OCI-LY1 (cell line): ENCODE data around the gene TAX1BP1.

ENCODE experiments used
- H2AFZ ChIP-seq: fragments of 200-600 bp; sonication (generic), shearing (Covaris generic); 2 replicates; pipeline ENCODE4 v1.6.0; 2014; ENCODE audit warnings: antibody characterized with exemption, mild to moderate bottlenecking, low read length
- H3F3A ChIP-seq: fragments of 200-600 bp; sonication (generic), shearing (Covaris generic); 2 replicates; pipeline ENCODE4 v1.6.0; 2014; ENCODE audit warnings: mild to moderate bottlenecking, antibody characterized with exemption, low read length, moderate library complexity; ENCODE audit not compliant: insufficient read depth
- H3K27ac ChIP-seq: fragments of 200-600 bp; sonication (generic); 2 replicates; pipeline ENCODE4 v1.5.1; 2014; ENCODE audit warnings: low read length, mixed run types, mild to moderate bottlenecking, low read depth; ENCODE audit not compliant: poor library complexity, severe bottlenecking
- H3K27me3 ChIP-seq: fragments of 200-600 bp; sonication (generic); 2 replicates; pipeline ENCODE4 v1.6.0; 2014; ENCODE audit warnings: antibody characterized with exemption, mild to moderate bottlenecking, low read length, moderate library complexity; ENCODE audit not compliant: insufficient read depth
- H3K36me3 ChIP-seq: fragments of 200-600 bp; sonication (generic); 2 replicates; pipeline ENCODE4 v1.6.1; 2014; ENCODE audit warnings: mild to moderate bottlenecking, antibody characterized with exemption, low read length, moderate library complexity, mixed read lengths; ENCODE audit not compliant: insufficient read depth
- H3K4me1 ChIP-seq: fragments of 200-600 bp; sonication (generic); 2 replicates; pipeline ENCODE4 v1.5.1; 2014; ENCODE audit warnings: mild to moderate bottlenecking, low read length, moderate library complexity; ENCODE audit not compliant: insufficient read depth, severe bottlenecking
- H3K4me2 ChIP-seq: fragments of 200-600 bp; sonication (generic), shearing (Covaris generic); 2 replicates; pipeline ENCODE4 v1.6.1; 2014; ENCODE audit warnings: low read length
- H3K4me3 ChIP-seq: fragments of 200-600 bp; sonication (generic); 2 replicates; pipeline ENCODE4 v1.5.1; 2014; ENCODE audit warnings: low read length, low read depth, mild to moderate bottlenecking, mixed read lengths; ENCODE audit not compliant: poor library complexity, severe bottlenecking
- H3K79me2 ChIP-seq: fragments of 200-600 bp; shearing (Covaris generic); 2 replicates; pipeline ENCODE4 v1.6.1; 2016; ENCODE audit warnings: mixed run types, low read length, mixed read lengths; ENCODE audit not compliant: insufficient read depth
- H3K9ac ChIP-seq: fragments of 200-600 bp; sonication (generic), shearing (Covaris generic); 2 replicates; pipeline ENCODE4 v1.6.1; 2014; ENCODE audit warnings: mild to moderate bottlenecking, low read length, mixed read lengths
- H3K9me2 ChIP-seq: fragments of 200-600 bp; sonication (generic), shearing (Covaris generic); 2 replicates; pipeline ENCODE4 v1.6.1; 2014; ENCODE audit warnings: low read depth, mild to moderate bottlenecking, low read length, mixed read lengths
- H3K9me3 ChIP-seq: fragments of 200-600 bp; shearing (Covaris generic); 2 replicates; pipeline ENCODE4 v1.6.1; 2014; ENCODE audit warnings: low read length, mixed read lengths
- H4K20me1 ChIP-seq: fragments of 200-600 bp; sonication (generic), shearing (Covaris generic); 2 replicates; pipeline ENCODE4 v1.6.0; 2016; ENCODE audit warnings: mild to moderate bottlenecking, low read length; ENCODE audit not compliant: insufficient read depth
- CTCF ChIP-seq: fragments of 200-600 bp; sonication (generic), shearing (Covaris generic); IDR thresholded peaks from 2 replicates; pipeline ENCODE4 v1.5.1; 2017; ENCODE audit warnings: mild to moderate bottlenecking, antibody characterized with exemption, low read length, moderate library complexity, mixed read lengths
- EZH2 ChIP-seq: fragments of 200-600 bp; sonication (generic), shearing (Covaris generic); IDR thresholded peaks from 2 replicates; pipeline ENCODE4 v1.8.0; 2017; ENCODE audit warnings: borderline replicate concordance, mixed run types, mild to moderate bottlenecking, antibody characterized with exemption, low read length, moderate library complexity, mixed read lengths

TAX1BP1 gene

GRCh38 chr7:27700501-27700900 is 39.5 kb upstream of the TAX1BP1 start:
- TF ChIP-seq EZH2 (no peak), CTCF (0 out of 2 replicates have a peak, but pooled peaks have one; percentile 15)
- Histone ChIP-seq H3K4me1 (peaks cover 17% of the 10 kb centered on the region), H3K4me3 (no peak overlapping the region), H3F3A (no peaks in the 10 kb centered on the region), H3K4me2 (no peak overlapping the region), H3K9ac (no peak overlapping the region), H3K9me3 (no peaks in the 10 kb centered on the region), H2AFZ (no peak overlapping the region), H4K20me1 (no peaks in the 10 kb centered on the region), H3K9me2 (no peaks in the 10 kb centered on the region), H3K27me3 (no peaks in the 10 kb centered on the region), H3K36me3 (no peaks in the 10 kb centered on the region), H3K27ac (no peak overlapping the region), H3K79me2 (no peaks in the 10 kb centered on the region)

GRCh38 chr7:27703181-27703580 is 36.8 kb upstream of the TAX1BP1 start:
- Histone ChIP-seq H3K9ac (no peak overlapping the region), H4K20me1 (no peaks in the 10 kb centered on the region), H3F3A (no peaks in the 10 kb centered on the region), H3K36me3 (no peaks in the 10 kb centered on the region), H3K4me3 (no peak overlapping the region), H3K79me2 (no peaks in the 10 kb centered on the region), H3K27ac (no peak overlapping the region), H3K4me1 (peaks cover 6% of the 10 kb centered on the region), H3K9me2 (no peaks in the 10 kb centered on the region), H2AFZ (no peak overlapping the region), H3K9me3 (0 out of 2 replicates have a peak, but pooled peaks cover 2% of the 10 kb centered on the region), H3K27me3 (no peaks in the 10 kb centered on the region; the same call in 1 of the 2 replicates), H3K4me2 (no peak overlapping the region)
- TF ChIP-seq EZH2: no peak
- TF ChIP-seq CTCF: no peak

- Histone ChIP-seq H3K27ac (no peak overlapping the region), H3F3A (no peaks in the 10 kb centered on the region), H3K27me3 (no peaks in the 10 kb centered on the region; the same call in 1 of the 2 replicates), H3K9ac (no peak overlapping the region), H3K36me3 (no peaks in the 10 kb centered on the region), H3K9me2 (no peaks in the 10 kb centered on the region), H2AFZ (no peak overlapping the region), H3K4me2 (no peak overlapping the region), H3K4me3 (no peak overlapping the region), H4K20me1 (no peaks in the 10 kb centered on the region), H3K79me2 (no peaks in the 10 kb centered on the region), H3K9me3 (peaks cover 9% of the 10 kb centered on the region; the same call in 1 of the 2 replicates), H3K4me1 (no peaks in the 10 kb centered on the region)
- no peak for TF ChIP-seq CTCF
These were observed 35.4 kb upstream of the TAX1BP1 start for GRCh38 chr7:27704422-27705199.
